ENCODE measurements around the gene WFDC10B. TPM values are rescaled to one million over a fixed set of nuclear protein-coding genes. Genes with fewer than 3 reads are reported as not detected.

The WFDC10B gene
- total and polyA plus RNA-seq, 8 donors: 0.44 to 1.2 TPM; not detected in 6

DNA sequence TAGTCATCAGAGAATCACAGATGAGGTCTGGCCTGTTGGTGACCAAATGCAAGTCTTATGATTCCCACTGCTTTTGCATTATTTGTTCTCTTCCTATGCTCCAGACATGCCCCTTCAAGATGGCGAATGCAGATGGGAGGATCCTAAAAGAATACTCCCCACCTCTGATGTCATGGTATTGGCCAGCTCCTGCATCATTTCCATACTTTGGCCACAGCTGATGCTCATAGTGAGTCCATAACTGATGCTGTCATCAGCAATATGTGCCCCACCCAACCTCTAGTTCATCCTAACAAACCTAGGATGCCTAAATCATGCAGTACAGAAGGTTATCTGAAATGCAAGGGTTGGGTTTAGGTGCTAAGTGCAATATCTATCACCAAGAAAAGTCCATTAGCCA lies 68.3 kb downstream of the WFDC10B start:
- DNase-seq (no peak), ATAC-seq (no peak)
- Histone ChIP-seq H3K4me3 (no peak overlapping the region), H3K36me3 (no peaks in the 10 kb centered on the region), H3K27me3 (no peaks in the 10 kb centered on the region), H3K9me3 (no peaks in the 10 kb centered on the region), H3K4me1 (no peaks in the 10 kb centered on the region), H3K27ac (no peak overlapping the region)
- intact Hi-C loops (cut with DNase I): no loop called here
- TF ChIP-seq, protein P1, sequence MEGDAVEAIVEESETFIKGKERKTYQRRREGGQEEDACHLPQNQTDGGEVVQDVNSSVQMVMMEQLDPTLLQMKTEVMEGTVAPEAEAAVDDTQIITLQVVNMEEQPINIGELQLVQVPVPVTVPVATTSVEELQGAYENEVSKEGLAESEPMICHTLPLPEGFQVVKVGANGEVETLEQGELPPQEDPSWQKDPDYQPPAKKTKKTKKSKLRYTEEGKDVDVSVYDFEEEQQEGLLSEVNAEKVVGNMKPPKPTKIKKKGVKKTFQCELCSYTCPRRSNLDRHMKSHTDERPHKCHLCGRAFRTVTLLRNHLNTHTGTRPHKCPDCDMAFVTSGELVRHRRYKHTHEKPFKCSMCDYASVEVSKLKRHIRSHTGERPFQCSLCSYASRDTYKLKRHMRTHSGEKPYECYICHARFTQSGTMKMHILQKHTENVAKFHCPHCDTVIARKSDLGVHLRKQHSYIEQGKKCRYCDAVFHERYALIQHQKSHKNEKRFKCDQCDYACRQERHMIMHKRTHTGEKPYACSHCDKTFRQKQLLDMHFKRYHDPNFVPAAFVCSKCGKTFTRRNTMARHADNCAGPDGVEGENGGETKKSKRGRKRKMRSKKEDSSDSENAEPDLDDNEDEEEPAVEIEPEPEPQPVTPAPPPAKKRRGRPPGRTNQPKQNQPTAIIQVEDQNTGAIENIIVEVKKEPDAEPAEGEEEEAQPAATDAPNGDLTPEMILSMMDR (IDR thresholded peaks at IDR 0.05): no peak

Small RNA genes within 50 kb of the gene (microRNA-seq; reads per million reads assigned to microRNA genes)
- 8.2 to 8.9 reads per million in 2 donors for gene MIR3617

Other genes starting within 250 kb of the WFDC10B start
- gene WFDC2, start 235.3 kb downstream of the WFDC10B start, total RNA-seq: 100 to 1,000 TPM; 232 to 258 TPM
- gene WFDC2, start 235.3 kb downstream of the WFDC10B start, polyA plus RNA-seq (ENCODE audit: insufficient read length in 6 of 6): 10 to 100 TPM; 28.7 to 40.9 (median 33.6) TPM
- gene SPINT3, start 189.4 kb downstream of the WFDC10B start, total RNA-seq: not detected
- not detected for gene SPINT3, start 189.4 kb downstream of the WFDC10B start, polyA plus RNA-seq (ENCODE audit: insufficient read length in 6 of 6)
- not detected for gene WFDC6, start 165.5 kb downstream of the WFDC10B start, total RNA-seq
- not detected for gene WFDC6, start 165.5 kb downstream of the WFDC10B start, polyA plus RNA-seq (ENCODE audit: insufficient read length in 6 of 6)
- gene EPPIN, start 157.6 kb downstream of the WFDC10B start, total RNA-seq: not detected
- under 1 TPM; 0.10 to 0.37 (median 0.20) TPM for gene EPPIN, start 157.6 kb downstream of the WFDC10B start, polyA plus RNA-seq (ENCODE audit: insufficient read length in 6 of 6)
- gene WFDC8, start 125.7 kb downstream of the WFDC10B start, total RNA-seq: not detected
- under 1 TPM in 1 of 6 donors, not detected in 5; 0.28 TPM for gene WFDC8, start 125.7 kb downstream of the WFDC10B start, polyA plus RNA-seq (ENCODE audit: insufficient read length in 6 of 6)
- not detected for gene WFDC10A, start 75.3 kb downstream of the WFDC10B start, total RNA-seq
- not detected for gene WFDC10A, start 75.3 kb downstream of the WFDC10B start, polyA plus RNA-seq (ENCODE audit: insufficient read length in 6 of 6)
- gene WFDC9, start 73.7 kb downstream of the WFDC10B start, total RNA-seq: not detected
- gene WFDC9, start 73.7 kb downstream of the WFDC10B start, polyA plus RNA-seq (ENCODE audit: insufficient read length in 6 of 6): not detected
- not detected for gene WFDC11, start 34.8 kb downstream of the WFDC10B start, total RNA-seq
- not detected for gene WFDC11, start 34.8 kb downstream of the WFDC10B start, polyA plus RNA-seq (ENCODE audit: insufficient read length in 6 of 6)
- not detected for gene WFDC13, start 3.0 kb downstream of the WFDC10B start, total RNA-seq
- not detected for gene WFDC13, start 3.0 kb downstream of the WFDC10B start, polyA plus RNA-seq (ENCODE audit: insufficient read length in 6 of 6)
- not detected for gene SPINT4, start 17.3 kb upstream of the WFDC10B start, total RNA-seq
- not detected for gene SPINT4, start 17.3 kb upstream of the WFDC10B start, polyA plus RNA-seq (ENCODE audit: insufficient read length in 6 of 6)
- 1 to 10 TPM; 5.2 to 5.7 TPM for gene WFDC3, start 86.9 kb upstream of the WFDC10B start, total RNA-seq
- gene WFDC3, start 86.9 kb upstream of the WFDC10B start, polyA plus RNA-seq (ENCODE audit: insufficient read length in 6 of 6): 1 to 10 TPM in 3 of 6 donors, under 1 TPM in 3; 0.26 to 1.8 (median 1.1) TPM
- 10 to 100 TPM; 22.6 to 38.5 TPM for gene DNTTIP1, start 86.9 kb upstream of the WFDC10B start, total RNA-seq
- 10 to 100 TPM; 25.7 to 30.9 (median 28.3) TPM for gene DNTTIP1, start 86.9 kb upstream of the WFDC10B start, polyA plus RNA-seq (ENCODE audit: insufficient read length in 6 of 6)
- 10 to 100 TPM in 1 of 2 donors, 1 to 10 TPM in 1; 5.9 to 17.1 TPM for gene UBE2C, start 107.6 kb upstream of the WFDC10B start, total RNA-seq
- 10 to 100 TPM; 41.7 to 99.2 (median 59.9) TPM for gene UBE2C, start 107.6 kb upstream of the WFDC10B start, polyA plus RNA-seq (ENCODE audit: insufficient read length in 6 of 6)
- under 1 TPM; 0.42 to 0.61 TPM for gene TNNC2, start 122.3 kb upstream of the WFDC10B start, total RNA-seq
- 1 to 10 TPM in 1 of 6 donors, under 1 TPM in 5; 0.21 to 1.2 (median 0.41) TPM for gene TNNC2, start 122.3 kb upstream of the WFDC10B start, polyA plus RNA-seq (ENCODE audit: insufficient read length in 6 of 6)
- 10 to 100 TPM; 23.9 to 26.3 TPM for gene SNX21, start 128.8 kb upstream of the WFDC10B start, total RNA-seq
- gene SNX21, start 128.8 kb upstream of the WFDC10B start, polyA plus RNA-seq (ENCODE audit: insufficient read length in 6 of 6): 10 to 100 TPM; 14.5 to 22.4 (median 17.8) TPM
- gene ACOT8, start 152.4 kb upstream of the WFDC10B start, total RNA-seq: 10 to 100 TPM; 23.8 to 28.7 TPM
- gene ACOT8, start 152.4 kb upstream of the WFDC10B start, polyA plus RNA-seq (ENCODE audit: insufficient read length in 6 of 6): 10 to 100 TPM; 19.3 to 25.1 (median 21.4) TPM
- 1 to 10 TPM; 3.5 to 4.5 TPM for gene ZSWIM3, start 152.6 kb upstream of the WFDC10B start, total RNA-seq
- 1 to 10 TPM; 4.9 to 6.7 (median 5.8) TPM for gene ZSWIM3, start 152.6 kb upstream of the WFDC10B start, polyA plus RNA-seq (ENCODE audit: insufficient read length in 6 of 6)
- 10 to 100 TPM in 1 of 2 donors, 1 to 10 TPM in 1; 9.9 to 10.2 TPM for gene ZSWIM1, start 176.2 kb upstream of the WFDC10B start, total RNA-seq
- gene ZSWIM1, start 176.2 kb upstream of the WFDC10B start, polyA plus RNA-seq (ENCODE audit: insufficient read length in 6 of 6): 10 to 100 TPM; 13.5 to 14.8 (median 14.0) TPM
- under 1 TPM; 0.70 to 0.89 TPM for gene SPATA25, start 182.6 kb upstream of the WFDC10B start, total RNA-seq
- gene SPATA25, start 182.6 kb upstream of the WFDC10B start, polyA plus RNA-seq (ENCODE audit: insufficient read length in 6 of 6): 1 to 10 TPM; 2.3 to 3.5 (median 3.2) TPM
- 1 to 10 TPM; 4.0 to 4.3 TPM for gene NEURL2, start 186.2 kb upstream of the WFDC10B start, total RNA-seq
- 1 to 10 TPM; 3.4 to 5.6 (median 4.6) TPM for gene NEURL2, start 186.2 kb upstream of the WFDC10B start, polyA plus RNA-seq (ENCODE audit: insufficient read length in 6 of 6)
- gene CTSA, start 186.3 kb upstream of the WFDC10B start, total RNA-seq: 100 to 1,000 TPM; 234 to 268 TPM
- gene CTSA, start 186.3 kb upstream of the WFDC10B start, polyA plus RNA-seq (ENCODE audit: insufficient read length in 6 of 6): 10 to 100 TPM; 68.7 to 78.1 (median 71.0) TPM
- gene PLTP, start 207.1 kb upstream of the WFDC10B start, total RNA-seq: 100 to 1,000 TPM; 162 to 172 TPM
- 10 to 100 TPM; 42.6 to 68.6 (median 54.3) TPM for gene PLTP, start 207.1 kb upstream of the WFDC10B start, polyA plus RNA-seq (ENCODE audit: insufficient read length in 6 of 6)
- gene PCIF1, start 229.7 kb upstream of the WFDC10B start, total RNA-seq: 10 to 100 TPM; 26.1 to 33.0 TPM
- gene PCIF1, start 229.7 kb upstream of the WFDC10B start, polyA plus RNA-seq (ENCODE audit: insufficient read length in 6 of 6): 10 to 100 TPM; 43.1 to 50.8 (median 45.4) TPM

Measured in left lung (tissue), 10 donors.